Lower lobe of right lung (tissue), 2 donors: ENCODE results near the gene EFS. TPM values are rescaled to one million over a fixed set of nuclear protein-coding genes. Genes with fewer than 3 reads are reported as not detected.

ENCODE experiments used
- ATAC-seq, 2 donors: fragments of 200-7000 bp; cut with Tn5 transposase; one replicate each; pipeline ENCODE4 v1.9.1; 2020 to 2022; ENCODE audit warnings: mild to moderate bottlenecking in 2 of 2, moderate library complexity in 2 of 2
- DNase-seq: peaks from one replicate; pipeline ENCODE4 v3.0.0-alpha.2; 2020
- H3K27ac ChIP-seq: fragments of 200-600 bp; one replicate; pipeline ENCODE4 v1.8.0; 2022
- H3K27me3 ChIP-seq: fragments of 200-600 bp; one replicate; pipeline ENCODE4 v1.8.0; 2022; ENCODE audit warnings: low read depth
- H3K36me3 ChIP-seq: fragments of 200-600 bp; one replicate; pipeline ENCODE4 v1.8.0; 2022; ENCODE audit warnings: mild to moderate bottlenecking
- H3K4me1 ChIP-seq: fragments of 200-600 bp; one replicate; pipeline ENCODE4 v1.8.0; 2022
- H3K4me3 ChIP-seq: fragments of 200-600 bp; one replicate; pipeline ENCODE4 v1.8.0; 2022; ENCODE audit warnings: mild to moderate bottlenecking
- H3K9me3 ChIP-seq: fragments of 200-600 bp; one replicate; pipeline ENCODE4 v1.8.0; 2022
- intact Hi-C: fragments of 100-400 bp; cut with DNase I; formaldehyde crosslinking; loops from one replicate; pipeline ENCODE4 v1.11.0; 2022
- total RNA-seq: library from RNA; stranded (reverse); fragmentation: NEBNext Ultra II Directional; extraction: Animal tissue kit (Norgen Biotek cat#: 25700); gene quantifications from one replicate; pipeline ENCODE4 v1.2.1, GENCODE V29; 2021
- TF ChIP-seq, protein P1 (sequence below): fragments of 200-600 bp; IDR thresholded peaks from one replicate; pipeline ENCODE4 v1.8.0; 2022; ENCODE audit warnings: antibody characterized with exemption, mild to moderate bottlenecking
- donor health status: DM: no; HTN: yes; CAD: no; lungs with severe emphysema.

Gene EFS
- total RNA-seq, 1 donor from 2014 or later = 11.5 TPM

DNA sequence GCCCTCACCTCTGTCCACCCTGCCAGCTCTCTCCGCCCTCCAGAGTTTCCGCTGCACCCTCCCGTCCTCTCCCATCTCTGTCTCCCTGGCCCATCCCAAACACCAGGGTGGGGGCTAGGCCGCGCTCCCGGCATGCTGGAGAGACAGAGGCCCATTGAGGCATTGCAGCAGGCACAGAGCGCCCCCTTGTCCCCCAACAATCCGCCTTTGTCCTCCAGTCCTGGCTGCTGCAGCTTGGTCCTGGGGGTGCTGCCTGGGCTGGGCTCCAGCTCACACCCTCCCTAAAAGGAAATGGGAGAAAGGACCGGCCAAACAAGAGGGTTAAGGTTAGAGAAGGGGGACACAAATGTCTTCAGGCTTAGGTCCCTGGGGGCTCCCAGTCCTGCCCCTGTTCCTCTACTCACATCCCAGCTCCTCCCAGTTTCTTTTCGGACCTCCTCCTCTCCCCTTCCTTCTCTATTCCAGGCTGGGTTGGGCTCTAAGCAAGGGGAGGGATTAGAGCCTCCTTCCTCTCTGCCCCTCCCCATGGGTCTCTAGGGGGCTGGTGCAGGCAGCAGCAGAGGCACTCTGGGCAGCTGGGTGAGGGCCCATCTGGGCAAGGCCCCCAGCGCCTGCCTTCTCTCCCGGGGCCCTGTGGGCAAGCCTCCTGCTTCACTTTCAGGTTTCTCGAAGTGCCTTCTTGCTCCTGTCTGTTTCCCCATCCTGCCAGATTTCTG, 11.7 kb upstream of the EFS start, which contains the start of gene CMTM5:
TSS of gene CMTM5 (plus strand) at position 565 of the 716 bp plus-strand sequence. CDS start 206 bp downstream, outside the sequence.
- no peaks in the 10 kb centered on the region for H3K4me1 ChIP-seq
- TF ChIP-seq, protein P1, sequence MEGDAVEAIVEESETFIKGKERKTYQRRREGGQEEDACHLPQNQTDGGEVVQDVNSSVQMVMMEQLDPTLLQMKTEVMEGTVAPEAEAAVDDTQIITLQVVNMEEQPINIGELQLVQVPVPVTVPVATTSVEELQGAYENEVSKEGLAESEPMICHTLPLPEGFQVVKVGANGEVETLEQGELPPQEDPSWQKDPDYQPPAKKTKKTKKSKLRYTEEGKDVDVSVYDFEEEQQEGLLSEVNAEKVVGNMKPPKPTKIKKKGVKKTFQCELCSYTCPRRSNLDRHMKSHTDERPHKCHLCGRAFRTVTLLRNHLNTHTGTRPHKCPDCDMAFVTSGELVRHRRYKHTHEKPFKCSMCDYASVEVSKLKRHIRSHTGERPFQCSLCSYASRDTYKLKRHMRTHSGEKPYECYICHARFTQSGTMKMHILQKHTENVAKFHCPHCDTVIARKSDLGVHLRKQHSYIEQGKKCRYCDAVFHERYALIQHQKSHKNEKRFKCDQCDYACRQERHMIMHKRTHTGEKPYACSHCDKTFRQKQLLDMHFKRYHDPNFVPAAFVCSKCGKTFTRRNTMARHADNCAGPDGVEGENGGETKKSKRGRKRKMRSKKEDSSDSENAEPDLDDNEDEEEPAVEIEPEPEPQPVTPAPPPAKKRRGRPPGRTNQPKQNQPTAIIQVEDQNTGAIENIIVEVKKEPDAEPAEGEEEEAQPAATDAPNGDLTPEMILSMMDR = no peak
- H3K9me3 ChIP-seq = no peaks in the 10 kb centered on the region
- ATAC-seq (no peak), DNase-seq (no peak)
- no peaks in the 10 kb centered on the region for H3K36me3 ChIP-seq
- H3K4me3 ChIP-seq = no peak within 1 kb of the TSS
- no peaks in the 10 kb centered on the region for H3K27me3 ChIP-seq
- no peak within 1 kb of the TSS for H3K27ac ChIP-seq
- intact Hi-C loops = no loop called here

DNA sequence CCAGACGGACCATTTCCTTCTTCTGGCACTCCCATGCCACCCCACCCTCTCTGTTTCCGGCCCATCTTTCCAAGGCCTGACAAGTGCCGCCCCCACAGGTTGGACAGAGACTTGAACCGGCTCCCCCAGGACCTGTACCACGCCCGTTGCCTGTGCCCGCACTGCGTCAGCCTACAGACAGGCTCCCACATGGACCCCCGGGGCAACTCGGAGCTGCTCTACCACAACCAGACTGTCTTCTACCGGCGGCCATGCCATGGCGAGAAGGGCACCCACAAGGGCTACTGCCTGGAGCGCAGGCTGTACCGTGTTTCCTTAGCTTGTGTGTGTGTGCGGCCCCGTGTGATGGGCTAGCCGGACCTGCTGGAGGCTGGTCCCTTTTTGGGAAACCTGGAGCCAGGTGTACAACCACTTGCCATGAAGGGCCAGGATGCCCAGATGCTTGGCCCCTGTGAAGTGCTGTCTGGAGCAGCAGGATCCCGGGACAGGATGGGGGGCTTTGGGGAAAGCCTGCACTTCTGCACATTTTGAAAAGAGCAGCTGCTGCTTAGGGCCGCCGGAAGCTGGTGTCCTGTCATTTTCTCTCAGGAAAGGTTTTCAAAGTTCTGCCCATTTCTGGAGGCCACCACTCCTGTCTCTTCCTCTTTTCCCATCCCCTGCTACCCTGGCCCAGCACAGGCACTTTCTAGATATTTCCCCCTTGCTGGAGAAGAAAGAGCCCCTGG, 10.7 kb upstream of the EFS start:
- Histone ChIP-seq H3K4me3 (no peak overlapping the region), H3K27ac (no peak overlapping the region), H3K27me3 (peaks cover 4% of the 10 kb centered on the region), H3K9me3 (no peaks in the 10 kb centered on the region), H3K4me1 (no peaks in the 10 kb centered on the region), H3K36me3 (no peaks in the 10 kb centered on the region)
- DNase-seq (no peak), ATAC-seq (no peak)
- TF ChIP-seq, protein P1 = no peak
- intact Hi-C loops = no loop called here

DNA sequence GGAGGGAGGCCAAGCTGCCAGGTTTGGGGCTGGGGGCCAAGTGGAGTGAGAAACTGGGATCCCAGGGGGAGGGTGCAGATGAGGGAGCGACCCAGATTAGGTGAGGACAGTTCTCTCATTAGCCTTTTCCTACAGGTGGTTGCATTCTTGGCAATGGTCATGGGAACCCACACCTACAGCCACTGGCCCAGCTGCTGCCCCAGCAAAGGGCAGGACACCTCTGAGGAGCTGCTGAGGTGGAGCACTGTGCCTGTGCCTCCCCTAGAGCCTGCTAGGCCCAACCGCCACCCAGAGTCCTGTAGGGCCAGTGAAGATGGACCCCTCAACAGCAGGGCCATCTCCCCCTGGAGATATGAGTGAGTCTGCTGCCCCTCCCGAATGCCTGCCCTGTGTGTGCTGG, 8.1 kb upstream of the EFS start:
- DNase-seq = no peak
- no peaks in the 10 kb centered on the region for H3K4me1 ChIP-seq
- H3K27me3 ChIP-seq = peaks cover 5% of the 10 kb centered on the region
- no peak overlapping the region for H3K27ac ChIP-seq
- TF ChIP-seq, protein P1 = no peak
- ATAC-seq = no peak
- intact Hi-C loops = no loop called here
- no peaks in the 10 kb centered on the region for H3K36me3 ChIP-seq
- no peak overlapping the region for H3K4me3 ChIP-seq
- no peaks in the 10 kb centered on the region for H3K9me3 ChIP-seq

DNA sequence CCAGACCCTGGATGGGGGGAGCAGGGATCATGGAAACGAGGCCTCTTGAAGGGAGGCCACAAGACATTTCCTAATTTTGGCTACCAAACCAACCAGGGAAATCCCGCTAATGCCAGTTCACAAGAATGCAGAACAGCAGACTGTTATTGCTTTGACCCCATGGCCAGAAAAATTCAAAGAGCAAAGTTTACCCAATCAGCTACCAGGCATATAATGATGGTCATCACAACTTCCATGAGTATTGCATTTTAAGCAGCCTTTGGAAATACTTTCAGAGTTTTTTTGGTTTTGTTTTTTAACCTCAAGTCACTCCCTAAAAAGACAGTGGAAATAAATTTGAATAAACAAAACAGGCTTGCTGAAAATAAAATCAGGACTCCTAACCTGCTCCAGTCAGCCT, 7.5 kb upstream of the EFS start, which contains the start of gene IL25:
TSS of gene IL25 (plus strand) at position 301 of the 400 bp plus-strand sequence.
- no peaks in the 10 kb centered on the region for H3K4me1 ChIP-seq

DNA sequence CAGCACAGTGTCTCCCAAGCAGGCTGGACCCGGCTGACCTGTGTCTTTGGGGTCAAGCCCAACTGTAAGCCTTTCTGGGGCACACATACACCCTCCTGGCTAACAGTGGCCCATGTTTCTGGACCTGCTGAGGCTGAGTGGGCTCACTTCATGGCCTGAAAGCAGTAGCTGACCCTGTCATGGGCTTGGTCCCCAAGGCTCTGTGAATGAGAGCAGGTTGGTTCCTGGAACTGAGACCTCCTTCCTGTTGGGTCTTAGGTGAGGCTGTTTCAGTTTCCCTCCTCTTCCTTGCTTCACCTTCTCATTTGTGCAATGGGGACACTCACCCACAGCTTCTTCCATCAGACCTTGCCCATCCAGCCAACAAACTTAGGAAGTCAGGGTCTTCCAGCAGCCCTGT, 6.9 kb upstream of the EFS start:
- intact Hi-C loops = no loop called here
- ATAC-seq = no peak

More for the DNA sequence above, 7.5 kb upstream of the EFS start, which contains the start of gene IL25:
- Histone ChIP-seq H3K27me3 (peaks cover 5% of the 10 kb centered on the region), H3K9me3 (no peaks in the 10 kb centered on the region), H3K4me3 (no peak within 1 kb of the TSS), H3K36me3 (no peaks in the 10 kb centered on the region), H3K27ac (no peak within 1 kb of the TSS)
- intact Hi-C loops = no loop called here
- ATAC-seq (no peak), DNase-seq (no peak)
- TF ChIP-seq, protein P1 = no peak

More for the DNA sequence above, 6.9 kb upstream of the EFS start:
- Histone ChIP-seq H3K4me1 (no peaks in the 10 kb centered on the region), H3K27me3 (peaks cover 6% of the 10 kb centered on the region), H3K36me3 (no peaks in the 10 kb centered on the region), H3K9me3 (no peaks in the 10 kb centered on the region), H3K27ac (no peak overlapping the region), H3K4me3 (no peak overlapping the region)
- TF ChIP-seq, protein P1 = no peak
- no peak for DNase-seq
